ENCODE results near the gene HSPA1B.

DNA sequence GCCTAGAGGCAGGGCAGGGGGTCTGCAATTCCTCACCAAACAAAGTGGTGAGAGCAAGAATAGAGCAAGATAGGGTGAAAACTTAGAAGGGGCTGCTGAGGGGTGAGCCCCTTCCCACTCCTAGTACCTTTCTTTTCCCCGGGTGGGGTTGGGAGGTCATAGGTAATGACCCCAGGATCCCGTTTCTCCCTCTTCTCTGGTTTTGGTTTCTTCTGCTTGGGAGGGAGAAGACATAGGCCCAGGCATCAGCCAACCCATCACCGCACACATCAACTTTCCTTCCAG is 35.5 kb upstream of the HSPA1B start:
- TF ChIP-seq, protein P1, sequence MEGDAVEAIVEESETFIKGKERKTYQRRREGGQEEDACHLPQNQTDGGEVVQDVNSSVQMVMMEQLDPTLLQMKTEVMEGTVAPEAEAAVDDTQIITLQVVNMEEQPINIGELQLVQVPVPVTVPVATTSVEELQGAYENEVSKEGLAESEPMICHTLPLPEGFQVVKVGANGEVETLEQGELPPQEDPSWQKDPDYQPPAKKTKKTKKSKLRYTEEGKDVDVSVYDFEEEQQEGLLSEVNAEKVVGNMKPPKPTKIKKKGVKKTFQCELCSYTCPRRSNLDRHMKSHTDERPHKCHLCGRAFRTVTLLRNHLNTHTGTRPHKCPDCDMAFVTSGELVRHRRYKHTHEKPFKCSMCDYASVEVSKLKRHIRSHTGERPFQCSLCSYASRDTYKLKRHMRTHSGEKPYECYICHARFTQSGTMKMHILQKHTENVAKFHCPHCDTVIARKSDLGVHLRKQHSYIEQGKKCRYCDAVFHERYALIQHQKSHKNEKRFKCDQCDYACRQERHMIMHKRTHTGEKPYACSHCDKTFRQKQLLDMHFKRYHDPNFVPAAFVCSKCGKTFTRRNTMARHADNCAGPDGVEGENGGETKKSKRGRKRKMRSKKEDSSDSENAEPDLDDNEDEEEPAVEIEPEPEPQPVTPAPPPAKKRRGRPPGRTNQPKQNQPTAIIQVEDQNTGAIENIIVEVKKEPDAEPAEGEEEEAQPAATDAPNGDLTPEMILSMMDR (IDR thresholded peaks at IDR 0.05) = no peak
- TF ChIP-seq POLR2A (IDR thresholded peaks at IDR 0.05) = no peak

Measured in right lobe of liver (tissue), 4 donors.